Liver (tissue), 9 donors: ENCODE measurements around the gene THAP8. TPM values are rescaled to one million over a fixed set of nuclear protein-coding genes. Genes with fewer than 3 reads are reported as not detected.

ENCODE experiments used
- DNase-seq: peaks from one replicate; pipeline ENCODE4 v3.0.0-alpha.2; 2017; ENCODE audit warnings: low spot score
- H3K27ac ChIP-seq, 2 donors: one replicate each; pipeline ENCODE4 v1.7.0; 2013; ENCODE audit warnings: inconsistent platforms in 2 of 2, low read length in 2 of 2, control low read depth in 1 of 2, low read depth in 1 of 2, mild to moderate bottlenecking in 1 of 2
- H3K27me3 ChIP-seq, 4 donors: one replicate each; pipeline versions ENCODE4 v1.6.1 to v1.7.0; 2013; ENCODE audit warnings: low read length in 3 of 4, inconsistent platforms in 1 of 4, mild to moderate bottlenecking in 1 of 4, moderate library complexity in 1 of 4; ENCODE audit not compliant: control insufficient read depth in 4 of 4, insufficient read depth in 4 of 4
- H3K36me3 ChIP-seq, 4 donors: one replicate each; pipeline versions ENCODE4 v1.6.1 to v1.7.0; 2013; ENCODE audit warnings: low read length in 3 of 4, mild to moderate bottlenecking in 3 of 4, low read depth in 1 of 4, moderate library complexity in 1 of 4; ENCODE audit not compliant: control insufficient read depth in 4 of 4, insufficient read depth in 3 of 4
- H3K4me1 ChIP-seq, 4 donors: one replicate each; pipeline versions ENCODE4 v1.6.1 to v1.7.0; 2013; ENCODE audit warnings: low read length in 3 of 4, mild to moderate bottlenecking in 3 of 4, moderate library complexity in 1 of 4; ENCODE audit not compliant: control insufficient read depth in 4 of 4, insufficient read depth in 4 of 4
- H3K4me3 ChIP-seq, 3 donors: one replicate each; pipeline versions ENCODE4 v1.6.1 to v1.7.0; 2013; ENCODE audit warnings: low read length in 3 of 3, control low read depth in 1 of 3, low read depth in 1 of 3, mild to moderate bottlenecking in 1 of 3
- H3K9ac ChIP-seq, 2 donors: one replicate each; pipeline ENCODE4 v1.7.0; 2013; ENCODE audit warnings: low read length in 2 of 2, mild to moderate bottlenecking in 2 of 2, moderate library complexity in 2 of 2, control low read depth in 1 of 2, low read depth in 1 of 2
- H3K9me3 ChIP-seq, 4 donors: one replicate each; pipeline versions ENCODE4 v1.6.1 to v1.7.0; 2013; ENCODE audit warnings: low read length in 3 of 4; ENCODE audit not compliant: control insufficient read depth in 4 of 4
- EGR1 ChIP-seq, 2 donors: IDR thresholded peaks; 2 replicates each; pipeline ENCODE4 v1.6.1; 2016 to 2018; ENCODE audit warnings: antibody characterized with exemption in 2 of 2, low read depth in 2 of 2
- FOXA1 ChIP-seq: IDR thresholded peaks from 2 replicates; pipeline ENCODE4 v1.6.1; 2016; ENCODE audit warnings: antibody characterized with exemption
- FOXA2 ChIP-seq: IDR thresholded peaks from 2 replicates; pipeline ENCODE4 v1.6.1; 2016; ENCODE audit warnings: antibody characterized with exemption
- GABPA ChIP-seq, 2 donors: IDR thresholded peaks in 1 of 2; conservative IDR thresholded peaks in 1 of 2; 2 replicates each; pipeline ENCODE4 v1.6.1; 2016; ENCODE audit warnings: antibody characterized with exemption in 2 of 2, mild to moderate bottlenecking in 1 of 2, moderate library complexity in 1 of 2
- HNF4A ChIP-seq, 2 donors: conservative IDR thresholded peaks; 2 replicates each; pipeline ENCODE4 v1.6.1; 2016; ENCODE audit warnings: antibody characterized with exemption in 2 of 2, mild to moderate bottlenecking in 2 of 2
- HNF4G ChIP-seq: IDR thresholded peaks from 2 replicates; pipeline ENCODE4 v1.6.1; 2016; ENCODE audit warnings: antibody characterized with exemption
- JUND ChIP-seq, 2 donors: IDR thresholded peaks; 2 replicates each; pipeline ENCODE4 v1.6.1; 2016; ENCODE audit warnings: antibody characterized with exemption in 2 of 2
- MAX ChIP-seq: IDR thresholded peaks from 2 replicates; pipeline ENCODE4 v1.6.1; 2016; ENCODE audit warnings: antibody characterized with exemption
- NR2F2 ChIP-seq: IDR thresholded peaks from 2 replicates; pipeline ENCODE4 v1.6.1; 2016; ENCODE audit warnings: antibody characterized with exemption
- RAD21 ChIP-seq, 2 donors: IDR thresholded peaks; 2 replicates each; pipeline ENCODE4 v1.6.1; 2016; ENCODE audit warnings: antibody characterized with exemption in 2 of 2, mild to moderate bottlenecking in 2 of 2
- RXRA ChIP-seq, 2 donors: IDR thresholded peaks; 2 replicates each; pipeline ENCODE4 v1.6.1; 2017 to 2018; ENCODE audit warnings: antibody characterized with exemption in 2 of 2, mild to moderate bottlenecking in 1 of 2
- SP1 ChIP-seq: IDR thresholded peaks from 2 replicates; pipeline ENCODE4 v1.6.1; 2018; ENCODE audit warnings: antibody characterized with exemption, mild to moderate bottlenecking
- YY1 ChIP-seq: IDR thresholded peaks from 2 replicates; pipeline ENCODE4 v1.6.1; 2016; ENCODE audit warnings: antibody characterized with exemption, mild to moderate bottlenecking
- ZBTB33 ChIP-seq: IDR thresholded peaks from 2 replicates; pipeline ENCODE4 v1.6.1; 2016; ENCODE audit warnings: antibody characterized with exemption
- WGBS: extraction: QIAGEN DNeasy Blood & Tissue Kit; methylation state at CpG from one replicate; pipeline ENCODE4 v1.1.7; 2013; 5-methylcytosine and 5-hydroxymethylcytosine counted together
- polyA plus RNA-seq, 2 donors: library from polyadenylated mRNA; stranded (reverse) in 1 of 2; unstranded in 1 of 2; fragments of 200-250 nt in 1 of 2; fragments of >200 nt in 1 of 2; fragmentation: Nextera tagmentation in 1 of 2; extraction: Ambion mirVana in 1 of 2; gene quantifications; one replicate each; pipeline versions ENCODE4 v1.2.1 to v1.2.3, GENCODE V29; 2013 to 2015
- total RNA-seq, 2 donors: library from RNA; depleted of rRNA; stranded (reverse); fragments of >200 nt; gene quantifications; one replicate each; pipeline ENCODE4 v1.2.3, GENCODE V29; 2014
- TF ChIP-seq, protein P1 (sequence below): IDR thresholded peaks from 2 replicates; pipeline ENCODE4 v1.6.1; 2016; ENCODE audit warnings: antibody characterized with exemption
- TF ChIP-seq, protein P2 (sequence below): IDR thresholded peaks from 2 replicates; pipeline ENCODE4 v1.6.1; 2016; ENCODE audit warnings: antibody characterized with exemption, mild to moderate bottlenecking
- donor health status: healthy.
- donor health status: healthy.
- donor health status: healthy.
- donor health status: healthy.
- donor health status: healthy.

Gene THAP8
- total and polyA plus RNA-seq, 4 donors, result 1.8 to 4.4 (median 3.3) TPM

DNA sequence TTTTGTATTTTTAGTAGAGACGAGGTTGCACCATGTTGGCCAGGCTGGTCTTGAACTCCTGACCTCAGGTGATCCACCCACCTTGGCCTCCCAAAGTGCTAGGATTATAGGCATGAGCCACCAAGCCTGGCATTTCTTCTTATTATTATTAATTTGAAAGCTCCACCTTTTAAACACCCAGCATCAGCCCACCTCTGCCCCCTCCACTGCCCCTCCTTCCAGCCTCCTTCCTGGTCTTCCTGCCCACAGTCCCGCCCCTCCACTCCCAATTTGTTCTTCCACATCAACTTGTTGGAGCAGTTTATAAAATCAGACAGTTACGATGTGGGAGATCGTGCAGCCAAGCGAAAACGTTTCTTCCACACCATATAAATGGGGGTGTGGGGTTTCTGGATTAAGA lies 13.6 kb downstream of the THAP8 start:
- Histone ChIP-seq H3K4me1 (no peaks in the 10 kb centered on the region), H3K9me3 (no peaks in the 10 kb centered on the region), H3K27ac (no peak overlapping the region), H3K4me3 (no peak overlapping the region), H3K36me3 (peaks cover 0 to 5% (median 0%) of the 10 kb centered on the region in 4 donors), H3K9ac (no peak overlapping the region), H3K27me3 (no peaks in the 10 kb centered on the region)
- 90% methylated on average over 6 of the region's 6 CpGs for WGBS
- no peak for DNase-seq
- no peak for TF ChIP-seq JUND (IDR thresholded peaks at IDR 0.05)
- TF ChIP-seq FOXA1, result no peak
- TF ChIP-seq HNF4G, result no peak
- TF ChIP-seq RAD21 (IDR thresholded peaks at IDR 0.05), result no peak
- TF ChIP-seq SP1, result no peak
- TF ChIP-seq GABPA (IDR thresholded peaks at IDR 0.05 in 1 of 2, conservative IDR thresholded peaks at IDR 0.05 in 1 of 2), result no peak
- TF ChIP-seq YY1, result no peak
- no peak for TF ChIP-seq RXRA (IDR thresholded peaks at IDR 0.05)
- TF ChIP-seq HNF4A (conservative IDR thresholded peaks at IDR 0.05), result no peak
- TF ChIP-seq ZBTB33, result no peak
- TF ChIP-seq EGR1 (IDR thresholded peaks at IDR 0.05; ENCODE audit: low read depth in 2 of 2), result no peak
- TF ChIP-seq, protein P1, sequence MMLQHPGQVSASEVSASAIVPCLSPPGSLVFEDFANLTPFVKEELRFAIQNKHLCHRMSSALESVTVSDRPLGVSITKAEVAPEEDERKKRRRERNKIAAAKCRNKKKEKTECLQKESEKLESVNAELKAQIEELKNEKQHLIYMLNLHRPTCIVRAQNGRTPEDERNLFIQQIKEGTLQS, result no peak
- TF ChIP-seq, protein P2, sequence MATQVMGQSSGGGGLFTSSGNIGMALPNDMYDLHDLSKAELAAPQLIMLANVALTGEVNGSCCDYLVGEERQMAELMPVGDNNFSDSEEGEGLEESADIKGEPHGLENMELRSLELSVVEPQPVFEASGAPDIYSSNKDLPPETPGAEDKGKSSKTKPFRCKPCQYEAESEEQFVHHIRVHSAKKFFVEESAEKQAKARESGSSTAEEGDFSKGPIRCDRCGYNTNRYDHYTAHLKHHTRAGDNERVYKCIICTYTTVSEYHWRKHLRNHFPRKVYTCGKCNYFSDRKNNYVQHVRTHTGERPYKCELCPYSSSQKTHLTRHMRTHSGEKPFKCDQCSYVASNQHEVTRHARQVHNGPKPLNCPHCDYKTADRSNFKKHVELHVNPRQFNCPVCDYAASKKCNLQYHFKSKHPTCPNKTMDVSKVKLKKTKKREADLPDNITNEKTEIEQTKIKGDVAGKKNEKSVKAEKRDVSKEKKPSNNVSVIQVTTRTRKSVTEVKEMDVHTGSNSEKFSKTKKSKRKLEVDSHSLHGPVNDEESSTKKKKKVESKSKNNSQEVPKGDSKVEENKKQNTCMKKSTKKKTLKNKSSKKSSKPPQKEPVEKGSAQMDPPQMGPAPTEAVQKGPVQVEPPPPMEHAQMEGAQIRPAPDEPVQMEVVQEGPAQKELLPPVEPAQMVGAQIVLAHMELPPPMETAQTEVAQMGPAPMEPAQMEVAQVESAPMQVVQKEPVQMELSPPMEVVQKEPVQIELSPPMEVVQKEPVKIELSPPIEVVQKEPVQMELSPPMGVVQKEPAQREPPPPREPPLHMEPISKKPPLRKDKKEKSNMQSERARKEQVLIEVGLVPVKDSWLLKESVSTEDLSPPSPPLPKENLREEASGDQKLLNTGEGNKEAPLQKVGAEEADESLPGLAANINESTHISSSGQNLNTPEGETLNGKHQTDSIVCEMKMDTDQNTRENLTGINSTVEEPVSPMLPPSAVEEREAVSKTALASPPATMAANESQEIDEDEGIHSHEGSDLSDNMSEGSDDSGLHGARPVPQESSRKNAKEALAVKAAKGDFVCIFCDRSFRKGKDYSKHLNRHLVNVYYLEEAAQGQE, result no peak
- TF ChIP-seq MAX, result no peak
- no peak for TF ChIP-seq FOXA2

GRCh38 chr19:36032251-36033104 lies 21.6 kb downstream of the THAP8 start, which contains the start of gene CLIP3:
Gene CLIP3, minus strand, starts transcription at chr19:36032873. Its CDS starts 516 bp downstream, at chr19:36032357.
- Histone ChIP-seq H3K27me3 (no peaks in the 10 kb centered on the region), H3K4me1 (peaks cover 0 to 8% (median 1%) of the 10 kb centered on the region in 4 donors), H3K27ac (no peak within 1 kb of the TSS), H3K9me3 (no peaks in the 10 kb centered on the region), H3K9ac (no peak within 1 kb of the TSS), H3K36me3 (peaks cover 0 to 4% (median 1%) of the 10 kb centered on the region in 4 donors), H3K4me3 (peak within 1 kb of the TSS in 1 of 3 donors; percentile 32)
- 15% methylated on average over 51 of the region's 51 CpGs for WGBS
- TF ChIP-seq JUND (IDR thresholded peaks at IDR 0.05) (no peak), FOXA1 (no peak), ZBTB33 (no peak), MAX (no peak), FOXA2 (no peak), NR2F2 (no peak), EGR1 (IDR thresholded peaks at IDR 0.05; ENCODE audit: low read depth in 2 of 2) (no peak), HNF4G (no peak), YY1 (no peak), SP1 (no peak)
- TF ChIP-seq, protein P1, result no peak
- no peak for DNase-seq
